GM21367 (cell line): Measurements from ENCODE around the gene LMF1.

Experiments
- ATAC-seq: cut with Tn5 transposase; IDR thresholded peaks from one replicate; pipeline ENCODE4 v1.9.1; 2021; ENCODE audit not compliant: unreplicated experiment

The LMF1 gene

DNA sequence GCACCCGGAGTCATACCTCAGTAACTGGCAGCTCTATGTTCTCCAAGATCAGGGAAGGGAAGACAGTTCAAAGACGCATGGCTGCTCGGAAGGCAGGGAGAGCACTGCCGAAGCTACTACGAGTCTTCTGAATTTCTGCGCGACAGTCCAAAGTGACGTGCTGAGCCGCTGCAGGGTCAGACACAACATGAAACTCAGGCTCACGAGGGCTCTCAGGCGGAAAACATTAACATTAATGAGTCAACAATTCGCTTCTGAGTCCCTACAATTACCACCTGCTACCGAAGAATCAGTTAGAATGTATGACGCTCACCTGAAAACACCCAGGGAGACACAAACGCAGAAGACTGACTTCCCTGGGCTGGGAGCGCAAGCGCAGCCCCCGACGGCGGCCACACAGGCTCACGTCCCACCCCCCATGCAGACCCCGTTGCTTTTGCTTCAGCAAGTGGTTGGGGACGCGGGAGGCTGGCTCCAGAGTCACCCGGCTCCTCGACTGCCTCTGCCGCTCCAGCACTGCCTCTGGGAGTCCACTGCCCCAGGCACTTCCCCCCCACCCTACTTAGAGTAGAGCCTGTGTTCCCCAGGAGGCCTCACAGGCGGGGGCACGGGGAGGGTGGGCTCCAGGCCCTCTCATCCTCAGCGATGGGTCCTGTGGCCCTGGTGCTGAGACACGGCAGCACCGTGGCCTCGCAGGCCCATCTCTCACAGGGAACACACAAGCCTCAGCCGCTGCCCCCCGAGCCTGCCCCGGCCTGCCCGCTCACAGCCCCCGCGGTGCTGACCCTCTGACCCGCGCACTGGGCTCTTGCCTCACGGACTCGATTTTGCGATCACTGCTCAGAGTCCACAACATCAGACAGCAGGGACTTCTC is 38.9 kb downstream of the LMF1 start:
- ATAC-seq: no peak

DNA sequence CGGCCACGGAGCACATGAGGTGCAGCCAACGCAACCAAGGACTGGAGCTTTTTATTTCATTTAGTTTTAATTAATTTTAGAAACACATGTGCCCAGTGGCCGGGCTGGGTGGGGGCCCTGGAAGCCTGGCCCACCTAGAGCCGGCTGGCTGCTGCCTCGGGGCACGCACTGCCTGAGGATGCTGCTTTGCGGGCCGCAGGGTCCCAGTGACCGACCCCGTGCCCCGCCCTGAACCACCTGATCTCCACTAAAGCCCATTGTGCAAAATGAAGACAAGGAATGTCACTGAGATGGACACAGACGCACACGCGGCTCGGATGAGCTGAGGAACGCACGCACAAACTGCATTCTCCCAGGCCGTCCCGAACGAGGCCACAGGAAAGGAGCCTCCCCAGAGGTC is 39.6 kb downstream of the LMF1 start:
- no peak for ATAC-seq

DNA sequence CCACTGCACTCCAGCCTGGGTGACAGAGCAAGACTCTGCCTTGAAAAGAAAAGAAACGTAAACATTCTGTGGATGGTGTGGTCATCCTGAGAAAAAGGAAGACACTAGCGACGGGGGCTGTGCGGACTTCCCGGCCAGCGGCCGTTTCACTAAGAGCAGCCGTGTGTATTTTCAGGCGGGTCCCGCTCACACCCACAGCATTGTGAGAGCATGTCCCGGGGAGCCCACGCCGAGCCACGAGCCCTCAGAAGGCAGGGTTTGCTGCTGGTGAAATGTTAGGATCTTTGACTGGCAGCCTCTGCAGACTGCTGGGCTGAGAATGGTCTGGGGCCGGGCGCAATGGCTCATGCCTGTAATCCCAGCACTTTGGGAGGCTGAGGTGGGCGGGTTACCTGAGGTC is 40.3 kb downstream of the LMF1 start:
- no peak for ATAC-seq

DNA sequence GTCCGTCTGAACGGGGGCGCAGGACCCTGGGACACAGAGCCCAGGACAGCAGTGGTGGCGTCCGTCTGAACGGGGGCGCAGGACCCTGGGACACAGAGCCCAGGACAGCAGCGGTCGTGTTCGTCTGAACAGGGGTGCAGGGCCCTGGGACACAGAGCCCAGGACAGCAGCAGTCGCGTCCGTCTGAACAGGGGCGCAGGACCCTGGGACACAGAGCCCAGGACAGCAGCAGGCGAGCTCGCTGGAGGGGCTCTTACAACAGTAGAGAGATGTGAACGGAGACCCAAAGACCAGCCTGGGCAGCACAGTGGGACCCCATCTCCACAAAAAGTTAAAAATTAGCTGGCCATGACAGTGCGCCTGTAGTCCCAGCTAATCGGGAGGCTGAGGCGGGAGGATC is 40.7 kb downstream of the LMF1 start:
- ATAC-seq: no peak

DNA sequence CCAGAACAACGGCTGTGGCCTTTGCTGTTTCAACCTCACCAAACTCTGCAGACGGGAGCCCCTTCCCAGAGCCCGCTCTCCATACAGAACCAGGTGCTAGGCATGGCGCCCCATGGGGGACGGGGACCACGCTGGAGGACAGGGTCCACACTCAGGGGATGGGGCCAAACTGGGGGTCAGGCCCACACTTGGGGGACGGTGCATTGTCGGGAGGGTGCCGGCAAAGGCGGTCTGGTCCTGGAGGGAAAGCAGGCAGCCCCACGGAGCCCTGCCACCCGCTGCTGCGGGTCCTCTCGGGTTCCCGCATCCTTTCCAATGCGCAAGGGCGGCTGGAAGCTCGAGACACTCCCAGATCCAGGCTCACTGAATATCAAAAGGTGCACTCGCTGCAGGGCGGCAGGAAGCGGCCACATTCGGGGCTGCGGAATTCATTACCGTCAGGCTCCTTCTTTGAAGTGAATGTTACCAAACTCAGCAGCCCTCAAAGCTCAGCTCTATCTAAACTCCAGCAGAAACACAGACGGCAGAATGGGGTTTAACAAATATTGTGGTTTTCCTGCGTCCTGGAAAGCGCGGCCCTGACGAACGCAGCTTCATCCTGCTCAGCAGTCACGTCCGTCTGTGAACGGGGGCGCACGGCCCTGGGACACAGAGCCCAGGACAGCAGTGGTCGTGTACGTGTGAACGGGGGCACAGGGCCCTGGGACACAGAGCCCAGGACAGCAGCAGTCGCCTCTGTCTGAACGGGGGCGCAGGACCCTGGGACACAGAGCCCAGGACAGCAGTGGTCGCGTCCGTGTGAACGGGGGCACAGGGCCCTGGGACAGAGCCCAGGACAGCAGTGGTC is 41.3 kb downstream of the LMF1 start:
- ATAC-seq: no peak

DNA sequence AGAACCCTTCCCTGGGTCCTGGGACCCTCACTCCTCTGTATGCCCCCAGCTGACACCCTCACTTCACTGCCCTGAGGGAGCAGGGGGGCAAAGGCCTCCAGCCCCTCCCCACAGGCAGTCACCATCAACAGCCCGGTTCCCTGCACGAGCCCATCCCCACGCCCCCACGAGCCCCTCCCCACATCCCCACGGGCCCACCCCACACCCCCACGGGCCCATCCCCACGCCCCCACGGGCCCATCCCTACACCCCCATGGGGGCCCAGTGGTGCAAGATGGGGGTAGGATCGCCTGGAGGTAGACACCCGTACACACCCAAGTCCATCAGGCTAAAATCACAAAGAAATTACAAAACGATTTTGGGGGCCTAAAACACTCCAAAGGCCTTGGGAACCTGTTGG is 42.3 kb downstream of the LMF1 start:
- ATAC-seq: no peak

DNA sequence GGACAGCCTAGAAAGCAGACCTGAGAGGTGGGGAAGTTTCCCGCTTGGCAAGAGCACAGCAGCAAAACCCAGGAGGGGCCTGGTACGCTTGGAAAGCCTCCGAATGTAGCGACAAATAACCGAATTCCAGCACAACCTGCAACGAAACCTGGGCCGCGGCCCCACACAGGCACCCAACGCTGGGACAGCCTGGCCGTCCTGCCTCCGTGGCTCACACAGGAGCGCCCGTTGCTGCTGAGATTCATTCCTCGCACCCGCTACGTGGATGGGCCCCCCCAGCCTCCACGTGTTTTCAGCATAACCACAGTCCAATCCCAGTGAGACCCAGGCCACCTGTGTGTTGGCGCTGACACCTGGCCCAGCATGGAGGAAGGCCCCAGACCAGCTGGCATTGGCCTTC is 42.9 kb downstream of the LMF1 start:
- ATAC-seq: no peak

DNA sequence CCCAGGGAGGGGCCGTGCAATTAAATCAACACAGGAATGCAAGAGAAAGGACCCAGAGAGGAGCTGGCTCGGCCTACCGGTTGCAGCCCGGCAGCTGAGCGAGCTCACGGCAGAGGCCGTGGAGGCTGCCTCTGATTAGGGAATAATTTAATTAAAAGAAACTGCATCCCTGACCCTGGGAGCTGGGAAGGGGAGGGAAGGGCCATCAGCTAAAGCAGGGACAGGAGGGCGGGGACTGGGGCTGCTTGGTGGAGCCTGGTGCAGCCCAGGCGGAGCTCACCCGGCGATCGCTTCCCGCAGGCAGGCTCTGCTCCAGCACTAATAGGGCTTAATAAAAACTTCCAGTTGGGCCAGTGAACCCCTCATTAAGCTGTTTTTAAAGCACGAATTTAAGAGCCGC is 43.4 kb downstream of the LMF1 start:
- no peak for ATAC-seq

DNA sequence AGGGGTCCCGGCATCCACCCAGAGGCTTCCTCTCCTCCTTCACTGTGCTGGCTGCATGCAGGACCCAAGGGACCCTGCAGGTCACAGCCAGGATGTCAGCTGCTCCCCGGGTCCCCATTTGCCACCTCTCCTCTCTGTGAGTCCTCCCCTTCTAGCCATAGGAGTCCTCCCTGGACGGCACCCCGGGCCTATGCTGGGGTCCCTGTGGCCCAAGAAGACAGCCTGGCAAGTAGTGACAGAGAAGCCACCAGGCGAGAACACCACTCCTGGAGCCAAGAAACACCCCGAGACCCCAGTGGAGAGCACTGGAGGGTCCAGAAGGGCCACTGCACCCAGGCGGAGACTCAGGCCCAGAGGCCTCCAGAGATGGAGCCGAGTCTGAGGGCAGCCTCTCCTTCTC is 44.1 kb downstream of the LMF1 start:
- ATAC-seq: no peak

DNA sequence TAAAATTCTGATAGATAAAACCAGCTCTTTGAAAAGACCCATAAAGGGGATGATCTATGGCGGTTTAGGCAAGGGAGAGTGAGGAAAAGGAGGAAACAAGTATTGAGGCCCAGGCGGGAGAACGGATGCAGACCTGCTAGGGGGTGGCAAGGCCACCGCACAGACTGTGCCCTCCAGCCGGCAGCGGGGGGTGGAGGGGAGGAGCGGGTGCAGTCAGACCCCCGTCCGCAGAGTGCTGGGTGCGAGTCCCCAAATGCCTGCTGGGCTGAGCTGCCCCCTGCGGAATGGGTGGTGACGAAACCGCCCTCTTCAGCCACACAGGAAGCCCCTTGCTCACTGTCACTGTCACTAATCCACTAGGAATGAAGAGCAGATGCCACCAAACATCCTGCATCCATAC is 46.0 kb downstream of the LMF1 start:
- no peak for ATAC-seq

DNA sequence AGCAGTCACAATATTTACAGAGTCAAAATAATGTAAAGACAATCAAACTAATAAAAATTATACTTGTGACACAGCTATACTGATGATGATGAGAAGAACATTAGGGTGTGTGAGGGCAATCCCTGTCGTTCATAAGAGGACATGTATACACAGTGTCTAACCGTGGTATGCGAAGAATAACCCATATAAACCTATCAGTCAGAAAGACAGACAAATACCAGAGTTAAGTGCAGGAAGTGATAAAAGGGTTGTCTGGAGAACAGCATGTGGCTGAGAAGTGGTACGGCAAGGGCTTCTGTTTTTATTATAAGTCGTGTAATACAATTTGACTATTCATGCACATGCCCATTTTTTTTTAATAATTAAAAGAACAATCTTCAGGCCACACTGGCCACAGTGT is 46.7 kb downstream of the LMF1 start:
- ATAC-seq: no peak

DNA sequence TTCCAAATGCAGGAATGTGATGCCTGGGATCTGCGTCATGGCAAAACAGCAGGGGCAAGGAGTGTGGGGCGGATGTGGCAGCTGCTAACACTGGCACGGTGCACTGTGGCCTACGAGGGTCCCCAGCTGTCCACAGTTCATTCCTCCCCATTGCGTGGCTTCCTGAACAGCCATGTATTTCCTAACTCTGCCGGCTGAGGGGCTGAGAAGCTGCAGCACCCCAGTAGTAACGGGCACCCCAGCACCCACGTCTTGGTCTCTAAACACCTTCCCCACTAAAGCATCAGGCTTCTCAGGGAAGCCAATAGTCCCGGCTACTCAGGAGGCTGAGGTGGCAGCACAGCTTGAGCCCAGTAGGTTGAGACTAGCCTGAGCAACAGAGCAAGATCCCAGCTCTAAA is 47.6 kb downstream of the LMF1 start:
- ATAC-seq: no peak

DNA sequence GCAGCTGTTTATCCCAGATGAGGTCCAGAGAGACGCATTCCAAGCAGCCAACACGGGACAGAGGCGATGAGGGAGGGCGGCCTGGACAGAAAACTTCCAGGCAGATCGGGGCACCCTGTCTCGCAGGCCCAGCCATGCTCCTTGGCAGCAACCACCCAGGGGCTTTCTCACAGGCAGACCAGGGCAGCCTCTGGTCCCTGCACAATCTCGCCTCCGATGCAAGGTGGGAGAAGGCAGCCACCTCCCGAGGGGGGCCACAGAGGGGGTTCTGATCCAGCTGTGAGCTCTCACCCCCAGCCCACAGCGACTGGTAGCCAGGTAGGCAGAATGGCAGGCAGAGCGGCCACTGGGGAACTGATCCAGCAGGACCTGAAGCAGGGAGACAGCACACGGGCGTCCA is 48.7 kb downstream of the LMF1 start:
- no peak for ATAC-seq

DNA sequence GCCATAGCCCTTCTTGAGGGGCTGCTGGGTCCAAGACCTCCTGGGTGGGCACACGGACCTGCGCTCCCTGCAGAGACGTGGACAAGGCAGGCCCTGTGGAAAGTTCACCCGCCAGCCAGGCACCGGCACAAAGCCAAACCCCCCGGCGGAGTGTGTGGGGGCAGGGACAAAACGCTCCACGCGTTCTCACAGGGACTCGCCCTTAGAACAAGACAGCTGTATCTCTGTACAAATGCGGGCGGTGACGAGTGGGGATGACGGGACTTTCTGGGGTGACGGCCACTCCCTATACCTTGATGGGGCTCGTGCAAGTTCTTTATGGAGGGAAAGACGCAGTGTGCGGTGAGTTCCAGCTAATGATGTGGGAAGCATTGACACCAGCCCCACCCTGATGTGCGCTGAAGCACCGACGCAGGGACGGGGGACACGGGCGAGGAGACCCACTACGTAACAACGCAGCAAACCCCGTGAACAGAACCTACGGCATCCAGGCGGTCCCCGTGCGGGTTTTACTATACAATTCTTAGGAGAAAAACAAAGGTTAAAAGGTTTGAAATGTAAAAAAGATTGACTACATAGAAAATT is 49.4 kb downstream of the LMF1 start:
- no peak for ATAC-seq

DNA sequence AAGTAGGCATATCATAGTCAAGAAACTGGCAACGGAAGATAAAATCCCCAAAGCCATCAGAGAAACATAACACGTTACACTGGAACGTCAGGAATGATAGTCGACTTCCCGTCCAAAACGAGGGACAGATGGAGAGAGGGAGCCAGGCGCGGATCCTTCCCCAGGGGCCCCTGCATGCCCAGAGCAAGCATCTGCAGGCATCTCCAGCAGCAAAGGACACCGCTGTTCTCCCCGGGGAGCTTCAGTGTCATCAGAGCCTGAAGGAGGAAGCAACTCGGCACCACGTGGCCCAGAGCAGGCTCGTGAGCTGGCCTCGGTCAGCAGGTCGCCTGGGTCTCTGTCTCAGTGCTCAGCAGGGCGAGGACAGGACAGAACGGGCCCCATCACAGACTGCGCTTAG is 50.1 kb downstream of the LMF1 start:
- no peak for ATAC-seq

DNA sequence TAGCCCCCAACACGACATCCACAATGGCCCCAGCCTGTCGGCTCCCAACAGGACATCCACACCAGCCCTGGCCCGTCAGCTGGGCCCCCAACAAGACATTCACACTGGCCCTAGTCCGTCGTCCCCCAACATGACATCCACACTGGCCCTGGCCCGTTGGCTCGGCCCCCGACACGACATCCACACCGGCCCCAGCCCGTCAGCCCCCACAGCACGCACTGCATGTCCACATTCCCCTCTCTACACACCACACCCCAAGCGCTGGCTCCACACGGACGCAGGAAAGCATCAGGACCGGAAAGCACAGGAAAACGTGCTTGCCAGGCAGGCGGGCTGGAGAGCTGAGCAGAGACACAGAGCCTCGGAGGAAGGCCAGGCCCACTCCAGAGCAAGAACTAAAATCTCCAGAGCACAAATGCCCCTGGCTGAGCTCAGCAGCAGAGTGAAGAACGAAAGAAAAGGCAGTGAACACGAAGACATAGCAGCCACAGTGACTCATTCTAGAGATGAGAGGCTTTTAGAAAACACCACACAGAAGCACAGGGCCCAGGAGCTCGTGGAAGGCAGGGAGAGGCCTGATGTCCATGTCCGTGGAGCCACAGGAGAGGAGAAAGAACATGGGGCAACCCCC is 50.6 kb downstream of the LMF1 start:
- ATAC-seq: no peak

DNA sequence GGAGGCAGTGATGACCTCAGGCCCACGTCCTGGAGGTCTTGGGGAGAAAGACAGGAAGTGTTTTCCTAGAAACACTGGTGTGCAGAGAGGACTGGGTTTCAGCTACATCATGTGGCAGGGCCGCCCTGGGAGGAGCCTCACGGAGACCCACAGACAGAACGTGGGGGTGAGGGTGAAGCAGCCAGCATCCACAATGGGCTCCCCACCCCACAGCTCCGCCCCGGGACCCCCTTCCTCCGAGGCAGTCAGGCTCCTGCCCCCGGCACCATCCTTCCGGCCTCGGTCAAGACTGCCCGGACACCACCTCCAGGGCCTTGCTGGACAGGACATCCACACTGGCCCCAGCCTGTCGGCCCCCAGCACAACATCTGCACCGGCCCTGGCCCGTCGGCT is 51.1 kb downstream of the LMF1 start:
- ATAC-seq: no peak

DNA sequence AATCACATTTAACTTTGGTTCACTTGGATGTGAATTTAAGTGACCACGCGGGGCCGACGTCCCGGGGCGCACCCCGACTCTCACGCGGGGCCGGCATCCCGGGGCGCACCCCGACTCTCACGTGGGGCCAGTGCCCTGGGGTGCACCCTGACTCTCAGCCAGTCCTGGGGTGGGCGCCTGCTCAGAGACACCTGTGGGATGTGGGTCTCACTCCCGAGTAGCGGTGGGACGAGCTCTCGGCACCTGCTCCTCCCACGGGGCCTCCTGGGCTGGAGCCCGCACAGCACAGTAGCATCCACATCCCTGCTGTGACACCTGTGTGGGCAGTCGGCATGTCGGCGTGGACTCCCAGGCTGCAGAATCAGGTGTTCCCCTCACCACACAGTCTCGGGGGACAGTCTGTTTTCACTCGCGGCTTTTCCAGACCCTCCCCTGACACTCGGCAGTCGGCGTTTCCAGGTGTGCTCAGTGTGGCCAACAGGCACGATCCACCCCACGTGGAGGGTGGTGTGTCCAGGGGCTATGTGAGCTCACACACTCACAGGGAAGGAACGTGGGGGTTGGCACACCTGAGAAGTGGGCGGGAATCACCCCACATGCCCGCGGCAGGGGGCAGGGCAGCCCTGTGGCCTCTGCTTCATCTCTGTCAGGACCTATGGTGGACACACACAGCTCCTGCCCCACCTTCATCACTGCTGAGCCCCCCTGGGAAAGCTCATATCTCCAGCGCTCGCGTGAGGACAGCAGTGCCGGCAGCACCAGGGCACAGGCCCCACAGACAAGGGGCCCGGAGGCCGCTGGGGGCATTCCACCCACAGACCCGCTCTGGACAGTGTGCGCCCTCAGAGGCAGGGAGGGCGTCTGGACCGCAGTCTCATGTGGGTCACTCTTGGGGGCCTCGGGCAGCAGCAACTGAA is 51.8 kb downstream of the LMF1 start:
- ATAC-seq: no peak

DNA sequence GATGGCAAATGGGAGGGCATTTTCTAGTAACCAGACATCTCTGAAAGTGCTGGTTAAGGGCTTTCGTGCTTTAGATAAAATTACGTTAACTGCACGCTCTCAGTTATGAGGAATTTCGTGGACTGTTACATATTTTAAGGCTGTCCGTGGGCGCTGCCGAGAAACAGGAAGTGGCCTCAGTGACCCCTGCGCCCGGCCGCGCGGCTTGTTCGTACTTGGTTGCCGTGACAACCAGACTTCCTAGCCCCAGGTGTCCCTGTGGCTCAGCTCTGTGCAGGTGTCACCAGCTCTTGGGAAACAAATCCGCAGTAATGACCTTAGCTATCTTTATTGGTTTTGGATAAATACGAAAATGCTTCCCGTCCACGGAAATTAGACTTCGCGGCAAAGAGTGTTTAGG is 52.7 kb downstream of the LMF1 start:
- ATAC-seq: no peak

DNA sequence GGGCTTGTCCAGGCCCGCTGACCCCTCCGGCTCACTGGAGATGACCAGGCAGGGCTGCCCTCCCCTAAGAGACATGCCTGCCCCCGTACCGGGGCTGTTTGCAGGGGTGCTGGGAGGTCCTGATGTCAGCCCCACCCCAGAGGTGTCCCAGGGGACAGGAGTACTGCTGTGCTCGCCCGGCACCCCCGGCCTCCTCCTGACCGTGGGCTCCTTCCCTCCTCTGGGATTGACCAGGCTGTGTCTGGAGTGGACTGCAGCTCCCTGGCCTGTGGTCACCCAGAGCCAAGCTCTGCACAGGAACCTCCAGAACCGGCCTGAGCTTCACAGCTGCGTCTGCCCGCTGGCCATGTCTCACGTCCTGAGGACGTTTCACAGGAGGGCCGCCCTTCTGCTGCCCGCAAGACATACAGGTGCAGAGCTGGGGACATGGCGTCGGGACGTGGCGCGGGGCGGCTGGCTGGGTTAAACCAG is 53.2 kb downstream of the LMF1 start:
- ATAC-seq: no peak
